Parathyroid adenoma (tissue), 2 donors: ENCODE results near the gene SNX10.

ENCODE experiments used
- H2AFZ ChIP-seq: fragments of 300-600 bp; sonication (generic); one replicate; pipeline ENCODE4 v1.7.0; 2017; ENCODE audit warnings: antibody characterized with exemption, mild to moderate bottlenecking
- H3K27ac ChIP-seq: fragments of 300-600 bp; sonication (generic); one replicate; pipeline ENCODE4 v1.7.0; 2017
- H3K27me3 ChIP-seq: fragments of 300-600 bp; sonication (generic); one replicate; pipeline ENCODE4 v1.7.0; 2017; ENCODE audit warnings: low read length; ENCODE audit not compliant: control insufficient read depth, insufficient read depth
- H3K36me3 ChIP-seq: fragments of 300-600 bp; sonication (generic); one replicate; pipeline ENCODE4 v1.7.0; 2017; ENCODE audit warnings: low read length; ENCODE audit not compliant: control insufficient read depth, insufficient read depth
- H3K4me1 ChIP-seq: fragments of 300-600 bp; sonication (generic); one replicate; pipeline ENCODE4 v1.7.0; 2017; ENCODE audit warnings: control low read depth
- H3K4me2 ChIP-seq: fragments of 300-600 bp; sonication (generic); one replicate; pipeline ENCODE4 v1.7.0; 2017; ENCODE audit warnings: low read length
- H3K4me3 ChIP-seq: fragments of 300-600 bp; sonication (generic); one replicate; pipeline ENCODE4 v1.7.0; 2017; ENCODE audit warnings: low read depth, low read length
- H3K79me2 ChIP-seq: fragments of 300-600 bp; sonication (generic); one replicate; pipeline ENCODE4 v1.7.0; 2017; ENCODE audit warnings: control low read depth
- H3K9ac ChIP-seq: fragments of 300-600 bp; sonication (generic); one replicate; pipeline ENCODE4 v1.7.0; 2017; ENCODE audit warnings: mild to moderate bottlenecking
- H3K9me3 ChIP-seq: fragments of 300-600 bp; sonication (generic); one replicate; pipeline ENCODE4 v1.7.0; 2017; ENCODE audit warnings: low read length; ENCODE audit not compliant: control insufficient read depth
- CTCF ChIP-seq: fragments of 300-600 bp; sonication (generic); IDR thresholded peaks from one replicate; pipeline ENCODE4 v1.7.0; 2017; ENCODE audit warnings: antibody characterized with exemption, mild to moderate bottlenecking
- donor health status: primary hyperparathyroidism.

The SNX10 gene

GRCh38 chr7:26311798-26312197 lies 20.1 kb downstream of the SNX10 start:
- Histone ChIP-seq H3K4me3 (no peak overlapping the region), H3K4me1 (no peaks in the 10 kb centered on the region), H3K36me3 (no peaks in the 10 kb centered on the region), H3K27ac (no peak overlapping the region), H2AFZ (no peak overlapping the region), H3K9ac (no peak overlapping the region), H3K9me3 (no peaks in the 10 kb centered on the region), H3K4me2 (no peak overlapping the region), H3K79me2 (no peaks in the 10 kb centered on the region), H3K27me3 (no peaks in the 10 kb centered on the region)
- TF ChIP-seq CTCF: no peak

- no peak overlapping the region for H3K9ac ChIP-seq
- no peak overlapping the region for H3K4me3 ChIP-seq
- no peak overlapping the region for H2AFZ ChIP-seq
- no peaks in the 10 kb centered on the region for H3K36me3 ChIP-seq
- H3K79me2 ChIP-seq: no peaks in the 10 kb centered on the region
- no peaks in the 10 kb centered on the region for H3K27me3 ChIP-seq
- no peaks in the 10 kb centered on the region for H3K4me1 ChIP-seq
- no peak overlapping the region for H3K27ac ChIP-seq
- no peak for TF ChIP-seq CTCF
- H3K9me3 ChIP-seq: no peaks in the 10 kb centered on the region
- no peak overlapping the region for H3K4me2 ChIP-seq
These were observed 25.5 kb downstream of the SNX10 start for GRCh38 chr7:26317211-26317610.

GRCh38 chr7:26318921-26319320 lies 27.3 kb downstream of the SNX10 start:
- no peaks in the 10 kb centered on the region for H3K4me1 ChIP-seq
- no peak overlapping the region for H3K27ac ChIP-seq
- no peak overlapping the region for H3K4me2 ChIP-seq
- H2AFZ ChIP-seq: no peak overlapping the region
- no peak overlapping the region for H3K9ac ChIP-seq
- H3K4me3 ChIP-seq: no peak overlapping the region
- no peaks in the 10 kb centered on the region for H3K9me3 ChIP-seq
- H3K79me2 ChIP-seq: no peaks in the 10 kb centered on the region
- no peaks in the 10 kb centered on the region for H3K36me3 ChIP-seq
- no peak for TF ChIP-seq CTCF
- no peaks in the 10 kb centered on the region for H3K27me3 ChIP-seq

- no peaks in the 10 kb centered on the region for H3K27me3 ChIP-seq
- H2AFZ ChIP-seq: no peak overlapping the region
- no peak for TF ChIP-seq CTCF
- no peak overlapping the region for H3K27ac ChIP-seq
- no peaks in the 10 kb centered on the region for H3K36me3 ChIP-seq
- H3K79me2 ChIP-seq: no peaks in the 10 kb centered on the region
- no peaks in the 10 kb centered on the region for H3K4me1 ChIP-seq
- no peak overlapping the region for H3K4me3 ChIP-seq
- no peak overlapping the region for H3K9ac ChIP-seq
- H3K9me3 ChIP-seq: no peaks in the 10 kb centered on the region
- no peak overlapping the region for H3K4me2 ChIP-seq
These were observed 28.0 kb downstream of the SNX10 start for GRCh38 chr7:26319636-26320035.

- Histone ChIP-seq H3K27me3 (no peaks in the 10 kb centered on the region), H3K9ac (no peak overlapping the region)
These were observed 29.2 kb downstream of the SNX10 start for GRCh38 chr7:26320878-26321277.

More at GRCh38 chr7:26320878-26321277, 29.2 kb downstream of the SNX10 start:
- Histone ChIP-seq H3K4me1 (no peaks in the 10 kb centered on the region), H3K36me3 (no peaks in the 10 kb centered on the region), H3K4me2 (no peak overlapping the region), H3K27ac (no peak overlapping the region), H3K79me2 (no peaks in the 10 kb centered on the region), H3K4me3 (no peak overlapping the region), H2AFZ (no peak overlapping the region), H3K9me3 (no peaks in the 10 kb centered on the region)
- no peak for TF ChIP-seq CTCF
